DOHH2 (cell line): Measurements from ENCODE around the gene GRK4.

Experiments used
- H3F3A ChIP-seq: fragments of 200-600 bp; sonication (generic), shearing (Covaris generic); 2 replicates; pipeline ENCODE4 v1.6.0; 2016; ENCODE audit warnings: antibody characterized with exemption, mild to moderate bottlenecking; ENCODE audit not compliant: control insufficient read depth, insufficient read depth
- H3K27ac ChIP-seq: fragments of 200-600 bp; sonication (generic); 2 replicates; pipeline ENCODE4 v1.5.1; 2014; ENCODE audit warnings: low read depth, mild to moderate bottlenecking, low read length, moderate library complexity
- H3K27me3 ChIP-seq: fragments of 200-600 bp; sonication (generic); 2 replicates; pipeline ENCODE4 v1.6.1; 2014; ENCODE audit warnings: mild to moderate bottlenecking, low read length, mixed read lengths; ENCODE audit not compliant: control insufficient read depth
- H3K36me3 ChIP-seq: fragments of 200-600 bp; sonication (generic); 2 replicates; pipeline ENCODE4 v1.6.1; 2014; ENCODE audit warnings: mild to moderate bottlenecking, low read length, moderate library complexity, mixed read lengths; ENCODE audit not compliant: control insufficient read depth
- H3K4me1 ChIP-seq: fragments of 200-600 bp; sonication (generic); 2 replicates; pipeline ENCODE4 v1.6.1; 2014; ENCODE audit warnings: mild to moderate bottlenecking, low read length, mixed read lengths; ENCODE audit not compliant: control insufficient read depth
- H3K4me2 ChIP-seq: fragments of 200-600 bp; sonication (generic); 2 replicates; pipeline ENCODE4 v1.6.0; 2014; ENCODE audit warnings: mild to moderate bottlenecking, low read length, moderate library complexity
- H3K4me3 ChIP-seq: fragments of 200-600 bp; sonication (generic); 2 replicates; pipeline ENCODE4 v1.5.1; 2014; ENCODE audit warnings: mild to moderate bottlenecking, low read length, mixed read lengths
- H3K79me2 ChIP-seq: fragments of 200-600 bp; sonication (generic); 2 replicates; pipeline ENCODE4 v1.6.1; 2014; ENCODE audit warnings: mild to moderate bottlenecking, low read length, mixed read lengths; ENCODE audit not compliant: control insufficient read depth
- H3K9me2 ChIP-seq: fragments of 200-600 bp; sonication (generic); replicated peaks from 2 replicates; pipeline ENCODE4 v1.6.1; 2014; ENCODE audit warnings: mild to moderate bottlenecking, low read length, mixed read lengths; ENCODE audit not compliant: control insufficient read depth
- H3K9me3 ChIP-seq: fragments of 200-600 bp; sonication (generic); 2 replicates; pipeline ENCODE4 v1.6.1; 2014; ENCODE audit warnings: antibody characterized with exemption, low read length, mixed read lengths; ENCODE audit not compliant: control insufficient read depth, insufficient read depth
- H4K20me1 ChIP-seq: fragments of 200-600 bp; sonication (generic); 2 replicates; pipeline ENCODE4 v1.6.0; 2014; ENCODE audit warnings: low read depth, mild to moderate bottlenecking, antibody characterized with exemption, low read length, moderate library complexity; ENCODE audit not compliant: control insufficient read depth, insufficient read depth
- EZH2phosphoT487 ChIP-seq: fragments of 200-600 bp; sonication (generic); IDR thresholded peaks from 2 replicates; pipeline ENCODE4 v1.6.1; 2017; ENCODE audit warnings: borderline replicate concordance, mild to moderate bottlenecking, antibody characterized with exemption, low read length, moderate library complexity, mixed read lengths
- TF ChIP-seq, protein P1 (sequence below): fragments of 200-600 bp; sonication (generic); IDR thresholded peaks from one replicate; pipeline ENCODE4 v1.5.1; 2014; ENCODE audit warnings: antibody characterized with exemption, mild to moderate bottlenecking, low read depth, low read length; ENCODE audit not compliant: poor library complexity, severe bottlenecking

GRK4 gene

DNA sequence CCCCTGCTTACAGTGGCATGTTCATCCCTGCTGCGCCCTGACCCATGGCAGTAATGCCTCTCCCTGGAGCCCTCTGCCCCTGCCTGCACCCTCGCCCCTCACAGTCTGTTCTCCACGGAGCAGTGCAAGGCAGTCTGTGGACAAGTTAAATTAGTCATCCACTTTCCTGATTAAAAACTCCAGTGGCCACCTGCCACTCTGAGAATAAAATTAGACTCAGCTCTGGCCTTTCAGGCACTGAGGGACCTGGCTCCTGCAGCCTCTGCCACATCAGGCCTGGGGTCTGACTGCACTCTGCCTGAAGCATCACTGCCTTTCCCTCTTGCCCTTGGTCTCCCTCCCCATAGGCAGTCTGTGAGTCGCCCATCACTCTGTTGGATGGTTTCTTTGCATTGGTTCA is 53.6 kb downstream of the GRK4 start:
- Histone ChIP-seq H3K4me2 (no peak overlapping the region), H3K27ac (no peak overlapping the region)
- TF ChIP-seq, protein P1, sequence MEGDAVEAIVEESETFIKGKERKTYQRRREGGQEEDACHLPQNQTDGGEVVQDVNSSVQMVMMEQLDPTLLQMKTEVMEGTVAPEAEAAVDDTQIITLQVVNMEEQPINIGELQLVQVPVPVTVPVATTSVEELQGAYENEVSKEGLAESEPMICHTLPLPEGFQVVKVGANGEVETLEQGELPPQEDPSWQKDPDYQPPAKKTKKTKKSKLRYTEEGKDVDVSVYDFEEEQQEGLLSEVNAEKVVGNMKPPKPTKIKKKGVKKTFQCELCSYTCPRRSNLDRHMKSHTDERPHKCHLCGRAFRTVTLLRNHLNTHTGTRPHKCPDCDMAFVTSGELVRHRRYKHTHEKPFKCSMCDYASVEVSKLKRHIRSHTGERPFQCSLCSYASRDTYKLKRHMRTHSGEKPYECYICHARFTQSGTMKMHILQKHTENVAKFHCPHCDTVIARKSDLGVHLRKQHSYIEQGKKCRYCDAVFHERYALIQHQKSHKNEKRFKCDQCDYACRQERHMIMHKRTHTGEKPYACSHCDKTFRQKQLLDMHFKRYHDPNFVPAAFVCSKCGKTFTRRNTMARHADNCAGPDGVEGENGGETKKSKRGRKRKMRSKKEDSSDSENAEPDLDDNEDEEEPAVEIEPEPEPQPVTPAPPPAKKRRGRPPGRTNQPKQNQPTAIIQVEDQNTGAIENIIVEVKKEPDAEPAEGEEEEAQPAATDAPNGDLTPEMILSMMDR: no peak
- no peak for TF ChIP-seq EZH2phosphoT487

DNA sequence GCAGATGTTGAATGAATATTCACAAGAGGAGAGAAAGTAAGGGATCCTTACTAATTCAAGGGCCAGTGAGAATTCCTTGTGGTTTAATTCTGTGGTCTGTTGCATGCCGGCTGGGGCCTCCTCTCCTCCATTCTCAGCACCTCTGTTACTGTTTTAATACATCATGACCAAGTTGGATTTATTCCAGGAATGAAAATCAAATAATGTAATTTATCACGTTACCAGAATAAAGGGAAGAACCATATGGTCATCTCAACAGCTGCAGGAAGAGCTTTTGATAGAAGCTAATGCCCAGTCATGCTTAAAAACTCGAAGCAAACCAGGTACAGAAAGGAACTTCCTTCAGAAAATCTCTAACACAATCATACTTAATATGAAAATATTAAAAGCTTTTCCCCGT is 54.1 kb downstream of the GRK4 start:
- Histone ChIP-seq H3K9me2 (no peaks in the 10 kb centered on the region), H3K36me3 (no peaks in the 10 kb centered on the region), H3K4me1 (peaks cover 6% of the 10 kb centered on the region), H3K27ac (no peak overlapping the region), H3K4me3 (no peak overlapping the region), H3K9me3 (no peaks in the 10 kb centered on the region), H3F3A (no peaks in the 10 kb centered on the region), H3K27me3 (peaks cover 6% of the 10 kb centered on the region; the same call in 1 of the 2 replicates), H3K79me2 (no peaks in the 10 kb centered on the region), H3K4me2 (no peak overlapping the region), H4K20me1 (no peaks in the 10 kb centered on the region)
- no peak for TF ChIP-seq EZH2phosphoT487
- TF ChIP-seq, protein P1: no peak

More for the DNA sequence above, 53.6 kb downstream of the GRK4 start:
- H3K36me3 ChIP-seq: no peaks in the 10 kb centered on the region
- H3K4me3 ChIP-seq: no peak overlapping the region
- H4K20me1 ChIP-seq: no peaks in the 10 kb centered on the region
- no peaks in the 10 kb centered on the region for H3F3A ChIP-seq
- no peaks in the 10 kb centered on the region for H3K79me2 ChIP-seq
- no peaks in the 10 kb centered on the region for H3K9me3 ChIP-seq
- peaks cover 6% of the 10 kb centered on the region; the same call in 1 of the 2 replicates for H3K27me3 ChIP-seq
- peaks cover 6% of the 10 kb centered on the region for H3K4me1 ChIP-seq
- H3K9me2 ChIP-seq: no peaks in the 10 kb centered on the region

DNA sequence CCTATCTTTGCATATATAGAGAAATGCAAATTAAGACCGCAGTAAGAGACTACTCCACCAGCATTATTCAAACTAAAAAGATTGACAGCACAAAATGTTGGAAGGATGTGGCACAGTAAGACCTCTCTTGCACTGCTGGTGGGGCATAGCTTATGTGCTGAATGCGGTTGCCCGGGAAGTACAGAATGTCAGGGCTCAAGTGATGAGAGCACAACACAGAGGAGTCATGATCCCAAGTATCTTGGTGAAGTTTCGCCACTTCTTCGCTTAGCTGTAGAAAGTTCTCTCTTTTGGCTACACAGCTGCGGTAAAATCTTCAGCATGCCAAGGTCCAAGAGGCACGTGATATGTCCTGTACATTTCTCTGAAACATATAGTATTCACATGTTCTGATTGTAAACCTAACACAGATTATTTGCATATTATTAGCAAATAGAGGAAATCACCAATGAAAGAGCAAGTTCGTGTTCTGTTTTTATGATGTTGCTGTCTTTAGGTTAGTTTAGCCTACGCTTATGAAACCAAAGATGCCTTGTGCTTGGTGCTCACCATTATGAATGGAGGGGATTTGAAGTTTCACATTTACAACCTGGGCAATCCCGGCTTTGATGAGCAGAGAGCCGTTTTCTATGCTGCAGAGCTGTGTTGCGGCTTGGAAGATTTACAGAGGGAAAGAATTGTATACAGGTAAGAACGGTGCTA is 55.9 kb downstream of the GRK4 start:
- Histone ChIP-seq H4K20me1 (no peaks in the 10 kb centered on the region), H3K27ac (no peak overlapping the region), H3K4me3 (no peak overlapping the region), H3K4me1 (peaks cover 6% of the 10 kb centered on the region), H3K4me2 (no peak overlapping the region), H3K9me2 (no peaks in the 10 kb centered on the region), H3K9me3 (peaks cover 10% of the 10 kb centered on the region; the same call in 1 of the 2 replicates), H3K36me3 (no peaks in the 10 kb centered on the region), H3F3A (no peaks in the 10 kb centered on the region), H3K79me2 (no peaks in the 10 kb centered on the region), H3K27me3 (peaks cover 6% of the 10 kb centered on the region; the same call in 1 of the 2 replicates)
- TF ChIP-seq, protein P1: no peak
- no peak for TF ChIP-seq EZH2phosphoT487
